ENCODE data around the gene CTCF.
"Not testable (repeated sequence)": the region's sequence is repeated elsewhere in the genome, so short reads cannot be mapped to it uniquely, and the experiment has no call there.

The CTCF gene, protein sequence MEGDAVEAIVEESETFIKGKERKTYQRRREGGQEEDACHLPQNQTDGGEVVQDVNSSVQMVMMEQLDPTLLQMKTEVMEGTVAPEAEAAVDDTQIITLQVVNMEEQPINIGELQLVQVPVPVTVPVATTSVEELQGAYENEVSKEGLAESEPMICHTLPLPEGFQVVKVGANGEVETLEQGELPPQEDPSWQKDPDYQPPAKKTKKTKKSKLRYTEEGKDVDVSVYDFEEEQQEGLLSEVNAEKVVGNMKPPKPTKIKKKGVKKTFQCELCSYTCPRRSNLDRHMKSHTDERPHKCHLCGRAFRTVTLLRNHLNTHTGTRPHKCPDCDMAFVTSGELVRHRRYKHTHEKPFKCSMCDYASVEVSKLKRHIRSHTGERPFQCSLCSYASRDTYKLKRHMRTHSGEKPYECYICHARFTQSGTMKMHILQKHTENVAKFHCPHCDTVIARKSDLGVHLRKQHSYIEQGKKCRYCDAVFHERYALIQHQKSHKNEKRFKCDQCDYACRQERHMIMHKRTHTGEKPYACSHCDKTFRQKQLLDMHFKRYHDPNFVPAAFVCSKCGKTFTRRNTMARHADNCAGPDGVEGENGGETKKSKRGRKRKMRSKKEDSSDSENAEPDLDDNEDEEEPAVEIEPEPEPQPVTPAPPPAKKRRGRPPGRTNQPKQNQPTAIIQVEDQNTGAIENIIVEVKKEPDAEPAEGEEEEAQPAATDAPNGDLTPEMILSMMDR

DNA sequence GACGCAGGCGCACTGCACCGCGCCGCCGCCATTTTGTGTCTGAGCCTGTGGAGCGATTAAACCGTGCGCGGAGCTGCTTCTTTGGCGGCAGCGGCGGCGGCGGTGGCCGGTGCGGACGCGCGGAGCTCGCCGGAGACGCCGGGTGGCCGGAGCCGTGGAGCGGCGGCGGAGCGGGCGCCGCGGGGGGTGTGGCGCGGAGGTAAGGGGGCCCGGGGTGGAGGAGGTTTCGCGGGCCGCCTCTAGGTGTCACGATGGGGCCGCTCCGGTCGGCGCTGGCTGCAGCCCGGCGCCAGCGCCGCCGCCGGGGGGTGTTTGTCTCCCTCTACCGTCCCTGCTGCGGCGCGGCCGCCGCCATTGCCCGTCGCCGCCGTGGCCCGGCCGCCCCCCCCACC is at the start of gene CTCF:
CTCF (plus strand) TSS at position 1 of the 392 bp plus-strand sequence. CDS start 48,307 bp downstream, outside the sequence.
- peak; percentile 62 to 66 for DNase-seq

DNA sequence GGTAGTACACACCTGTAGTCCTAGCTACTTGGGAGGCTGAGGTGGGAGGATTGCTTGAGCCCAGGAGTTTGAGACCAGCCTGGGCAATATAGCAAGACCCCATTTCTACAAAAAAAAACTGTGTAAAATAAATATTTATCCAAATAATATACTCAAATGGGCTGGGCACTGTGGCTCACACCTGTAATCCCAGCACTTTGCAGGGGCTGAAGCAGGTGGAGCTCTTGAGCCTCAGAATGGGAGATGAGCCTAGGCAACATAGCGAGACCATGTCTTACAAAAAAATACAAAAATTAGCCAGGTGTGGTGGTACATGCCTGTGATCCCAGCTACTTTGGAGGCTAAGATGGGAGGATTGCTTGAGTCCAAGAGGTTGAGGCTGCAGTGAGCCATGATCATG is 48.4 kb upstream of the CTCF start:
- not testable (repeated sequence) for DNase-seq

DNA sequence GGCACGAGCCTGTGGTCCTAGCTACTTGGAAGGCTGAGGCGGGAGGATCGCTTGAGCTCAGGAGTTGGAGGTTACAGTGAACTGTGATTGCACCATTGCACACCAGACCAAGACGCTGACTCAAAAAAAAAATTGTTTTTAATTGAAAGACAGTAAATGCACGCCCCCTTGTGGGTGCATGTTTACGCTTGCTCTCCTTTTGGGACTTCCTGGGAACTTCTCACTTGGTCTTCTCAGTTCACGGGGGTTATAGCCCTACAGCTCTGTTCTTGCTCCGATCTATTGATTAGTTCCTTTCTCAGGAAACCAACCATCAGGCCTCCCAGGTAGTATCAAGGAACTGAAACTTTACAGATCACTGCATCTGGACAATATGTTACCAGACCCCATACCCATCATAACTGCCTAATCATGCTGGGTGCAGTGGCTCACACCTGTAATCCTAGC is 47.9 kb upstream of the CTCF start:
- peak; percentile 90 to 91 for DNase-seq

DNA sequence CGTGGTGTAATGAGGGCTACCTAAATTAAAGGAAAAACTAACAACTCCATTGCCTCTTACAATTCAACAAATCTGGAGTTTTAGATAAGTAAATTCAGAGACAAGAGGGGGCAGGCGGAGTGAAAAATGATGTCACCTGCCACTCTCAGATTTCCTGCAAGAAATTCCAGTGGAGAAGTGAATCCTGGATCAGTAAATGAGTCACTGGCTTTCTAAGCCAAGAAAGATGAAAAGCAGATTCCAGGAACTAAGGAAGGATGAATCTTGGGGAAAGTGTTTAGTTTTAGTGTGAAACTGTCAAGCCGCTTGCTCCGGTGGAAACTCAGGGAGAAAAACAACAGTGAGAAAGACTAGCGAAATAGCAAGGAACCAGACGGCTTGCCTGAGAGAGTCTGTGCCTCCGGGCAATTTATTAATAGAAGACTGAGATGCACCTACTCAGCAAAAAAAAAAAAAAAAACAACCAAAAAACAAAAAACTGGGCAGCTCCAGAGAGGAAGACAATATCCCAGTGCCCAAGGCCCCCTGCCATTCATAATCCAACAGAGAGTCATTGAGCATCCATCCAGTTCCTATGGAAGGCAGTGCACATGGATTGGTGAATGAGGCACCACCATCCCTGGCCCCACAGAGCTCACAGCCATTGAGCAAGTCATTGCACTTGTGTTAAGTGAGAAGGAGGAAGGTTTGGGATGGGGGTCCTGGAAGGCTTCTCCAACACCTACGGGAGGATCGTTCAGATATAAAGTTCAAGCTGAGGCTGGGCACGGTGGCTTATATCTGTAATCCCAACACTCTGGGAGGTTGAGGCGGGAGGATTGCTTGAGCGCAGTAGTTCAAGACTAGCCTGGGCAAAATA is 45.8 kb upstream of the CTCF start:
- DNase-seq, result no peak

DNA sequence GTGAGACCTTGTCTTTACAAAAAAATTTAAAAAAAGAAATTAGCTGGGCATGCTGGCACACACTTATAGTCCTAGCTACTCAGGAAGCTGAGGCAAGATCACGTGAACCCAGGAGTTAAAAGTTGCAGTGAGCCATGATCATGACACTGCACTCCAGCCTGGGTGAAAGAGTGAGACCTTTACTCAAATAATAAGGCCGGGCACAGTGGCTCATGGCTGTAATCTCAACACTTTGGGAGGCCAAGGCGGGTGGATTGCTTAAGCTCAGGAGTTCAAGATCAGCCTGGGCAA is 45.2 kb upstream of the CTCF start:
- DNase-seq, result no peak

DNA sequence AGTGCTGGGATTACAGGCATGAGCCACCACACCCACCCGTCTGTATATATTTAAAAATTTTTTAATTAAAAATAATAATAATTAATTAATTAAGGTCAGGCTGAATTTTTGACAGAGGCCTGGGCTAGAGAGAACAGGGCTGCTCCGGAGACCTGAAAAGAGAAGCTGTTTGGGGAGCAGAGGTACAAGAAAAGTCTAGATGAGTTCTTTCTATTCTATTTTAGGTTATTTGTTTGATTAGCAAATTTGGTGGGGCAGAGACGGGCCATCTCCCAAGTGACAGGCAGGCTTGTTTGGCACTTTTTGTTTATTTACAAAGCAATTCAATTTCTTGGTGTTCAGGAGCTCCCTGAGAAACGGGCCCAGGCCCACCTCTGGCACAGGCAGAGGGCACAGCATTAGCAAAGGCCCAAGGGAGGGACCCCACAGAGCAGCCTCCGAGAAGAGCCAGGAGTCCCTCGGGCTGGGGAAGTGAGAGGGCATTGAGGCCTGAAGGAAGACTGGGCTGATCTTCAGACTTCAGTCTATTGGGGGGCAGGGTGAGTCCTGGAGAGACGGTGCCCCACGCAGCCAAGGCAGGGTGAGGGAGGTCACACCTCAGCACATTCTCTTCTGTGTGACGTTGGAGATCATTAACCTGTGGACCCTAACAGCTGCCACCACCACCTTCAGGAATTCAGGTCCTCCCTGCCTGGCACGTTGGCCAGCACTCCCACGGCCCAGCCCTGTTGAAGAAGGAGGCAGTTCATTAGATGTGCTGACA is 44.5 kb upstream of the CTCF start:
- no peak for DNase-seq

DNA sequence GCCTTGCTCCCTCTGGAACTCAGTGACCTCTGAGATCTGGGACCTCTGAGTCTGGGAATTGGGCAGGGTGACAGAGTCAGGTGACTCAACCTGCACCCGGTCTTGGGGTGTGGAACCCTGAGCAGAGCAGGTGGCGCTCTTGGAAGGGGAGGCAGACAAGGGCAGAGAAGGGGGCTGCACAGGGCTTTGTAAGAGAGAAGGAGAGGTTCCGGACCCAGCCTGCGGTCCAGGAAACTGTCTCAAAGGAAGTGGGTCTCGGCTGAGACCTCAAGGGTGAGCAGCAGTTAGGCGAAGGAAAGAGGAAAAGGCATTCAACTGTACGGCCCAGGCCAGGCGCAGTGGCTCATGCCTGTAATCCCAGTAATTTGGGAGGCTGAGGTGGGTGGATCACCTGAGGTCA is 43.6 kb upstream of the CTCF start:
- DNase-seq, result no peak

DNA sequence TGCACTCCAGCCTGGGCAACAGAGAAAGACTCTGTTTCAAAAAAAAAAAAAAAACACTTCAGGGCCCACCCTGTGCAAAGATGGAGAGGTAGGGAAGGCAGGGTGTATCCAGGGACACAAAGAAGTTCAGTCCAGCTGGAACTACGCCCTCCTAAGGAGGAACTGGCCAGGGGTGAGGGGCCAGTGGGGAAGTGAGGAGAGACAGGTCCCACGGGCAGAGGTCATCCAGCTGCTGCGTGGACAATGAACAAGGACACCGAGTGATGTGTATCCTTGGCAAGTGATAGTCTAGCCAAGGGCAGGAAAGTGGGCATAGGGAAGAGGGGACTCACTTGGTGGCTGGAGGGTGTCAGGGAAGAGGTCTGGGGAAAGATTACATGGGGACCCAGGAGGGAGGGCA is 43.1 kb upstream of the CTCF start:
- DNase-seq, result no peak

DNA sequence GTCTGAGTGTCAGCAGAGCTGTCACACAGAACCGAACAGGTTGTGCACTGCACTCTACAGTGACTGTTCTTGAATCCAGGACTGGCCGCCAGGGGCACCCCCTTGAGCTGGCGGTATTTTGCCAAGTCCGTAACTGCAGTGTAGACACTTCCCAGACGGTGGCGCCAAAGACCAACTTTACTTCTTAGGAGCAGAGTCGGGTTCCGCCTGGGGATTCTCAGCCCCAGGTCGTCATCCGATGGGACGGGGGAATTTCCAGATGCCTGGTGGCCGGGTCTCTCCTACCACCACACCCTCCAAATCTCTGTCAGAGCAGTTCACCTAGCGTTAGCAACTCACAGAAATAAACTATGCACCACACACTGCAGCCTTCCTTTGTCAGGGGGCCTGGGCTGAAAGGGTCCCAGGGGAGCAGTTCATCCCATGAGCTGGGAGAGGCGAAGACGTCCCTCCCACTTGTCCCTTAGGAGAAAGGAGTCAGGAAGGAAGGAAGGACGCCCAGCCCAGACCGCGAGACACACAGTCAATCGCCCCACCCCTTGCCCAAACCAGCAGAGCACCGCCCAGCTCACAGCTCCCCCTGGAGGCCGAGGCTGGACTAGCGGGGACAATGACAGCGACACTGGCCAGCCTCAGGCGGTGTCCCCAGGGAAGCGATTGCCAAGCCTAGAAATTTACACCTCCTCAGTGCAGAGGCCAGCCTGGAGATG is 41.1 kb upstream of the CTCF start:
- DNase-seq, result peak; percentile 87 to 90

DNA sequence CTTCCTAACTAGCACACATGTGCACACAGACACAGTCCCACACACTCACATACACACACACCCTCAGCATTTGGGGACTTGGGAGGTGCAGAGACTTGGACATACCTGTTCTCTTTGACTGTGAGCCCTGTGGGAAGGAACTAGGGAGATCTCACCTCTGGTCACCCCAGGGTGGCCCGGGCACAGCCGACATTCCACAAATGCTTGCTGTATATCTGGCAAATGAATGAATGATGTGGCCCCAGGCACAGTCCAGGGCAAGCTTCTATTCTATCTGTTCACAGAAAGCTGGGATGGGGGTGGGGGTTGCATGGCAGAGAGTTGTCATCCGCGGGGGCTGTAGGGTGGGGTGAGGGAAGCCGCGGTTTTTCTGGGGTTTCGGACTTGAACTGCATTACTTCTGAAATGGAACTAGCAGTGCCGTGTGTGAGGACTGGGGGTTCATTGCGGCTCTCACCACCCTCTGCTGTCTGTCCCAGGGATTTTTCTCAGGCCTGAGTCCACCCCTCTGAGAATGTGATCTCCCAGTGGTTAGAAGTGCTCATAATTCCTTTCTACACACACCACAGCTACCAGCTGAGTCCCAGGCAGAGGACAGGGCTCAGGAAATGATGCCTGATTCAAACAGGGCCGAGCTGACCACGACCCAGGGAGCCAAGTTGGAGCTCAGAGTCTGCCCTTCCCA is 37.0 kb upstream of the CTCF start:
- no peak for DNase-seq

DNA sequence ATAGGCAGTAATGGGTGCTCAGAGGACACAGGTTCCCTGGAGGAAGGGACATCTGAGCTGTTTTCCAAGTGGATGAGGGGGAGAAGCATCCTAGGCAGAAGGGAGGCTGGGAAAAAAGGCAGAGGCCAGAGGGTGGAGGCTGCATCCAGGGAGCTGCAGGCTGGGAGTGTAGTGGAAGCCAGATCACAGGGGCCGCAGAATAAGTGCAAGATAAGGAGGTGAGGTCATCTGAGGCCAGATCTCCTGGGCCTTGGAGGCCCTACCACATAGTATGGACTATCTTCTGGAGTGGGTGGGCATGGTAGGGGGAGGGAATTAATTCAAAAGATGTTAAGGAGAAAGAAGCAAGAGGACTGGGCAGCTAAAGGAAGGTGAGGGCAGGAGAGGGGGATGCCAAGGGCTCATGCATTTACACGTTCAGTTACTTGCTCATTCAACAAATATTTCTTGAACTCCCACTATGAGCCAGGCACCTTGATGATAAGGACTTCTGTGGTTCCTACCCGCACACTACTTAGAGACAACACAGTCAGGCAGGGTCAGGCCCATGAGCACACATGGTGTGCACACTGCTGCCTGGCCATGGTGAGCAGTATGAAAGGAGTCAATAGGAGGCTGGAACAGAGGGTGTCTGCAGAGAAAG is 36.1 kb upstream of the CTCF start:
- no peak for DNase-seq

DNA sequence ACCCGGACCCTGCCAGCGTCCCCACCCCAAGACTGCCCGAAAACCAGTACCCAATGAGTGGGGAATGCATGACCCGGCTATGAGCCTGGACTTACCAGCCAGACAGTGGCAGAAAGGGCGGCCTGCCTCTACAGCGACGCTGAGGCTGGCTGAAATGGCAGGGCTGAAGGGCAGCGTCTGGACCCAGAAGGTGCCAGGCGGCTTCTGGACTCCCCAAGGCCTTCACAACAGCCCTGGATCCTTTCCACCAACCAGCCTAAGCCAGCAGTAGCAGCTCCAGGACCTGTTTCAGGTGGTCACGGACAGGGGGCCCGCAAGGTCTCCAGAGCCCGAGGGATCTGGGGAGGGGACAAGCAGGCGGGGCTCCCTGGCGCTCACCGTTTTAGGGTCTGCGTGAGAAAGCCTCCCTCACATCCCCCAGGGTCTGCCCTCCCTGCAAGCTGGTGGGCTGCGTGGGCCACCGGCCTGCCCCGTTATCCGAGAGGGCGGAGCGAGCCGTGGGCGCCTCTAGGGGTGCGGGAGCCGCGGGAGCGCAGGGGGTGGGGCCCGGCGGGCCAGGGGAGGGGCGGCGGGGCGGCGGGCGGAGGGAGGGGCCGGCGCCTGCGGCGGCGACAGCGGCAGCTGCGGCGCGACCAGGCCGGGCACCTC is 34.0 kb upstream of the CTCF start, which contains the start of gene RIPOR1:
RIPOR1 (plus strand) TSS at position 608 of the 648 bp plus-strand sequence. CDS start 9,618 bp downstream, outside the sequence.
- DNase-seq, result no peak

DNA sequence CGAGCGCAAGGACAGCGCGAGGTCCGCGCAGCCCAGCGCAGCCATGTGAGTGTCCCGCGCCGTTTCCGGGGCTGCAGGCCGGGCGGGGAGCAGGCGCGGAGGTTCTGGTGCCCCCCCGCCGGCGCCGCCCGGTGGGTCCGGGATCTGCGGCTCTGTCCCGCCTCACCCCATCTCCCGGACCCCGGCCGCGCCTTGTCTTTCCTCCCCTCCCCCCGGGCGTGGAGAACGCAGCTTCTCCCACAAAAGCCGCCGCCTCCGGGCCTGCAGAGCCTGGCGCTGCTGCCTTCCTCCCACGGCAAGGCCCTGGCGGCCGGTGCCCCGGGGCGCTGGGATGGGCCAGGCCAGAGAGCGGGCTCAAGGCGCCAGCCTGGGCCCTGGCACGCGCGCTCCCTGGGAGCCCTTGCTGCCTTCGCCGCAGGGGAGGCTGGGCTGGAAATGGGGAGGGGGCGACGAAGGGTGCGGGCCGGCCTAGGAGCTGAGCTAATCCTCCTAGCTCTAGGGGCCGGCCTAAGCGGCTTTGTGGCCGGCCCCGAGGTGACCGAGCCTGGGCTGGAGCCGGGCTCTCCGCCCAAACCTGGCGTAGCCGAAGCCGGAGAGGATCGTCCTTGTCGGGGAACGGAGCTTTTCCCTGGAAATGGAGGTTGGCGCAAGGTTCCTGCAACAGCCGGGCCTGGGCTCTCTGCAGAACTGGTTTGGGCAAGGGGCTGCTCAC is 33.3 kb upstream of the CTCF start:
- DNase-seq, result no peak

DNA sequence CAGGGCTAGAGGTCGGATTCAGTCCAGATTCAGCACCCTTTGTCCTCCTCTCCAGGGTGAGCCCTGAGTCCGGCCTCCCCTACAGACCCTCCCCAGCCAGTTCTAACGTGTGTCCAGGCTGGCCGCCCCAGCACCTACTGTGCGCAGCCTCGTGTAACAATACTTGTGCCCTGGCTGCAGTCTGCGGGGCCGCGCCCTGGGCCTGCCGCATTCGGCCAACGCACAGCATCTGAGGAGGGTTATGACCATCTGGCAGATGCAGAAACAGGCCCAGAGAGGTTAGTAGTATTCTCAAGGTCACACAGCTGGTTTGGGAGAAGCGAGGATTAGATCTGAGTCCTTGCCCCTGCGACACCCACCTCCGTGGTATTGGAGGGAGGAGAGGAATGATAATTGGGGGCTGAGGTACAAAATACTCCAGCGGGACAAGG is 32.7 kb upstream of the CTCF start:
- no peak for DNase-seq

DNA sequence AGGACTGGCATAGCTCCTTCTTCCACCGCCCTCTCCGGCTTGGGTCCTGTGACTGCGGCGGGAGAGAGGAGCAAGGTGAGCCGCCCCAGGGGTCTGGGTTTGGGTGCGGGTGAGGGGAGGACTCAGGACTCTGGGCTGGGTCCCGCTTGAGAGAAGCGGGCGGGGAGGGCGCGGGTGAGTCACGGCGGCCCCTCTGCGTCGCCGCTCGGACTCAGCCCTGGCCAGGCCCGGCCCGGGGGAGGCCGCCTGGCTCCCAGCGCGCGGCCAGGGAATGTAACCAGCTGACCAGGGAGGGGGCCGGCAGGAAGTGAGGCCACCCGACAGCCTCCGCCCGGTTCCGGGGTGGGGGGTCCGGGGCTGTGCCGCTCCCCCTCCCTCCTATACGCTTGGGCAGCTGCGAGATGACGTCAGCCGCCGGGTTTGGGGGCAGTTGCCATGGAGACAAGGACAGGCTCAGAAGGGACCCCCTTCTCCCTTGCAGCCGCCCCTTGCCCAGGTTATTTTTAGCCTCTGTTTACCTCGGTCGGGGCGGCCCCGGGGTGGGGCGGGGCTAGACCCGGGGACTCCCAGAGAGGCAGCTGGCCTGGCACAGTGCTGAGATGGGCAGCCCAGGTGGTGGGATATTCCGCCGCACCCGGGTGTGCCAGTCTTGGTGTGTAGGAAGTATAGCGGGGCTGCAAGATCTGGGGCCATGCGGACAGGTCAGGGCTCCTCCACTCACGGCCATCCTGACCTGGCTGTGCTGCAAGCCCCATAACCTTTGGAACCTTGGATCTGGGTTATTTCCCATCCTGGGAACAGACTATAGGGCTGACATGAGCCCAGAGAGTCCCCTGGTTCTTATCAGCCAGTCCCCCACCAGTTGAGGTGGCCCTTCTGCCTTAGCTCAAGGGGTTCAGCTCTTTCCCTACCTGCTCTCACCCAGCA is 32.0 kb upstream of the CTCF start:
- no peak for DNase-seq

DNA sequence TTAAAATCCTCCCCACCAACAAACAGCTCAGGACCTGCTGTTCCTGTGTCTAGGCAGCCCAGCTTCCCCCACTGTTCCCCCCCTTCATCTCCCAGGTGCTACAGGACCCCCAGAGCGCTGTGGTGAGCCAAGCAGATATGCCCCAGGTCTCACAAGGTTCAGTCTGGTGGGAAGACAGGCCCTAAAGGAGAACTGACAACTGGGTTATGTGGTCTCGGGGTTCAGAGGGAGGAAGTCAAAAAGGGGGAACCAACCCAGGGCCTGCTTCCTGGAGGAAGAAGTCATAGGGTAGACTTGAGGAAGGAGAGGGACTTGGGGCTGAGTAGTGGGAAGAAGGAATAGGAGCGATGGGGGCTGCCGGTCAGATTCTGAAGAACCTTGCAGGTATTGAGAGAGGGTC is 31.1 kb upstream of the CTCF start:
- peak; percentile 78 to 79 for DNase-seq

DNA sequence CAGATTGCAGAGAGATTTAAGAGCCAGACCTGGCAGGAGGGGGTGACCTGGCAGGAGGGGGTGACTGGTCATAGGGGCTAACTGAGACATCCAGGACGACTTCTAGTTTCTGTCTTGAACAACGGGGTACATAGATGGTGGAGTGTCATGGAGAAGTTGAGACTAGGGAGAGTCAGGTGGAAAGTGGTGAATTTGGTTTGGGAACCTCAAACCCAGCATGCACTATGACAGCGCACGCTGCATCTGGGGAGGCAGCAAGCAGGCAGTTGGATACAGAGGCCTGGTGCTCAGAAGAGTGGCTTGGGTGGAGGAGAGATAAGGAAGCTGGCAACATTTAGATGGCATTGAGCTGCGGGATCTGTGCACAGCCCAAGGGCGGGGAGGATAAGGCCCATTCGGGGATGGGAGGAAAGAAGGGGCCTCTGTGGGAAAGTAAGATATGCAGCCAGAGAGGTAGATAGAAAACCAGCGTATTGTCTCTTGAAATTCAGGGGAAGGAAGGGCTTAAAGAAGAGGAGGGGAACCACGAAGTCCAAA is 29.2 kb upstream of the CTCF start:
- no peak for DNase-seq

DNA sequence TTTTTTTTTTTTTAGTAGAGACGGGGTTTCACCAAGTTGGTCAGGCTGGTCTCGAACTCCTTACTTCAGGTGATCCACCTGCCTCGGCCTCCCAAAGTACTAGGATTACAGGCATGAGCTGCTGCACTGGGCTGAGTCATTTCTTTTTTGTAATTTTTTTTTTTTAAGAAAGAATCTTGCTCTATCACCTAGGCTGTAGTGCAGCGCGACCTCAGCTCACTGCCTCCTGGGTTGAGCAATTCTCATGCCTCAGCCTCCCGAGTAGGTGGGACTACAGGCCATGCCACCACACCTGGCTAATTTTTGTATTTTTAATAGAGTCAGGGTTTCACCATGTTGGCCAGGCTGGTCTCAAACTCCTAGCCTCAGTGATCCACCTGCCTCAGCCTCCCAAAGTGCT is 28.3 kb upstream of the CTCF start:
- DNase-seq, result not testable (repeated sequence)
